NCI-H187 treated with DMSO at 0.1 percent for 48 hours (cell line): ENCODE results near the gene KLHL12.

ENCODE experiments used
- DNase-seq: peaks from one replicate; lab custom pipeline; 2025; lab: John Stamatoyannopoulos, UW

The KLHL12 gene

GRCh38 chr1:202888221-202888530, 38.9 kb downstream of the KLHL12 start:
- peak; percentile 63 for DNase-seq

- no peak for DNase-seq
Measured at GRCh38 chr1:202880961-202881460, 46.0 kb downstream of the KLHL12 start.

GRCh38 chr1:202880062-202880461, 47.0 kb downstream of the KLHL12 start:
- no peak for DNase-seq

- DNase-seq = no peak
Measured at GRCh38 chr1:202879128-202879527, 47.9 kb downstream of the KLHL12 start.

GRCh38 chr1:202873026-202873425, 54.0 kb downstream of the KLHL12 start:
- DNase-seq = no peak

GRCh38 chr1:202871367-202871766, 55.7 kb downstream of the KLHL12 start:
- no peak for DNase-seq

- no peak for DNase-seq
Measured at GRCh38 chr1:202862679-202863560, 64.1 kb downstream of the KLHL12 start.

- DNase-seq = peak; percentile 89
Measured at GRCh38 chr1:202861420-202862132, 65.5 kb downstream of the KLHL12 start.

GRCh38 chr1:202860744-202861419, 66.2 kb downstream of the KLHL12 start:
- DNase-seq = peak; percentile 30

GRCh38 chr1:202858789-202859414, 68.1 kb downstream of the KLHL12 start:
- no peak for DNase-seq

- no peak for DNase-seq
Measured at GRCh38 chr1:202858331-202858730, 68.7 kb downstream of the KLHL12 start.

GRCh38 chr1:202857136-202857610, 69.9 kb downstream of the KLHL12 start:
- DNase-seq = no peak

GRCh38 chr1:202856014-202856413, 71.0 kb downstream of the KLHL12 start:
- no peak for DNase-seq

GRCh38 chr1:202854787-202855186, 72.2 kb downstream of the KLHL12 start:
- no peak for DNase-seq

- DNase-seq = no peak
Measured at GRCh38 chr1:202852163-202852904, 74.7 kb downstream of the KLHL12 start.

GRCh38 chr1:202850593-202851362, 76.3 kb downstream of the KLHL12 start:
- no peak for DNase-seq

- DNase-seq = no peak
Measured at GRCh38 chr1:202848191-202848542, 78.9 kb downstream of the KLHL12 start.

GRCh38 chr1:202844935-202845334, 82.1 kb downstream of the KLHL12 start:
- no peak for DNase-seq

GRCh38 chr1:202844259-202844658, 82.8 kb downstream of the KLHL12 start:
- DNase-seq = no peak

GRCh38 chr1:202843081-202843480, 84.0 kb downstream of the KLHL12 start:
- no peak for DNase-seq
